CD4-positive, CD25-positive, alpha-beta regulatory T cell (primary cell): ENCODE measurements around the gene OVAAL. TPM values are rescaled to one million over a fixed set of nuclear protein-coding genes. Genes with fewer than 3 reads are reported as not detected.
A peak's percentile ranks its signal among the peaks of the same experiment; 100 is the strongest.

Source experiments
- ATAC-seq, 2 donors: fragments of 150-1000 bp; cut with Tn5 transposase; one replicate each; pipeline ENCODE4 v1.10.0; 2021; ENCODE audit warnings: low read depth in 2 of 2, moderate number of reproducible peaks in 2 of 2, moderate library complexity in 1 of 2
- DNase-seq, 3 donors: peaks; one replicate each; pipeline versions ENCODE4 v3.0.0 to v3.0.0-alpha.2; 2012 to 2022; ENCODE audit warnings: mixed read lengths in 1 of 3
- H3K27ac ChIP-seq: one replicate; pipeline ENCODE4 v1.7.0; 2013; ENCODE audit warnings: mild to moderate bottlenecking, low read length; ENCODE audit not compliant: insufficient read depth, poor library complexity, severe bottlenecking
- H3K27me3 ChIP-seq: one replicate; pipeline ENCODE4 v1.7.0; 2013; ENCODE audit warnings: low read length; ENCODE audit not compliant: control insufficient read depth, insufficient read depth
- H3K36me3 ChIP-seq: one replicate; pipeline ENCODE4 v1.7.0; 2013; ENCODE audit warnings: mild to moderate bottlenecking, low read length, moderate library complexity; ENCODE audit not compliant: control insufficient read depth, insufficient read depth
- H3K4me1 ChIP-seq: 2 replicates; pipeline ENCODE4 v1.7.0; 2013; ENCODE audit warnings: mild to moderate bottlenecking, low read length; ENCODE audit not compliant: insufficient read depth, control insufficient read depth, poor library complexity, severe bottlenecking
- H3K4me3 ChIP-seq: one replicate; pipeline ENCODE4 v1.7.0; 2013; ENCODE audit warnings: low read depth, mild to moderate bottlenecking, low read length, moderate library complexity
- H3K9me3 ChIP-seq, 2 experiments: 1 replicate in 1 of 2; 2 replicates in 1 of 2; pipeline ENCODE4 v1.7.0; 2013; ENCODE audit warnings: low read length in 2 of 2, mild to moderate bottlenecking in 1 of 2, moderate library complexity in 1 of 2; ENCODE audit not compliant: control insufficient read depth in 2 of 2
- H3K27ac Mint-ChIP-seq, 3 donors: one replicate each; pipeline ENCODE4 v1.8.0; 2020 to 2022; ENCODE audit warnings: mild to moderate bottlenecking in 3 of 3, mixed read lengths in 3 of 3, moderate library complexity in 2 of 3
- H3K27me3 Mint-ChIP-seq: one replicate; pipeline ENCODE4 v1.8.0; 2022; ENCODE audit warnings: mild to moderate bottlenecking, mixed read lengths
- H3K36me3 Mint-ChIP-seq: one replicate; pipeline ENCODE4 v1.8.0; 2020; ENCODE audit warnings: mixed read lengths
- H3K4me1 Mint-ChIP-seq, 4 donors: one replicate each; pipeline ENCODE4 v1.8.0; 2020 to 2022; ENCODE audit warnings: mixed read lengths in 4 of 4, mild to moderate bottlenecking in 1 of 4
- H3K4me3 Mint-ChIP-seq, 4 donors: one replicate each; pipeline ENCODE4 v1.8.0; 2020 to 2022; ENCODE audit warnings: mild to moderate bottlenecking in 4 of 4, mixed read lengths in 4 of 4, moderate library complexity in 3 of 4
- H3K9me3 Mint-ChIP-seq, 7 donors: one replicate each; pipeline ENCODE4 v1.8.0; 2020 to 2022; ENCODE audit warnings: mixed read lengths in 7 of 7, mild to moderate bottlenecking in 3 of 7, moderate library complexity in 2 of 7
- polyA plus RNA-seq, 4 donors: library from polyadenylated mRNA; unstranded; fragments of 300-500 nt; fragmentation: Illumina TruSeq; gene quantifications; one replicate each; pipeline ENCODE4 v1.2.3, GENCODE V29; 2021
- total RNA-seq: library from RNA; stranded (reverse); gene quantifications from one replicate; pipeline ENCODE4 v1.2.3, GENCODE V29; 2022

The OVAAL gene
- total and polyA plus RNA-seq, 5 donors from 2014 or later = not detected

DNA sequence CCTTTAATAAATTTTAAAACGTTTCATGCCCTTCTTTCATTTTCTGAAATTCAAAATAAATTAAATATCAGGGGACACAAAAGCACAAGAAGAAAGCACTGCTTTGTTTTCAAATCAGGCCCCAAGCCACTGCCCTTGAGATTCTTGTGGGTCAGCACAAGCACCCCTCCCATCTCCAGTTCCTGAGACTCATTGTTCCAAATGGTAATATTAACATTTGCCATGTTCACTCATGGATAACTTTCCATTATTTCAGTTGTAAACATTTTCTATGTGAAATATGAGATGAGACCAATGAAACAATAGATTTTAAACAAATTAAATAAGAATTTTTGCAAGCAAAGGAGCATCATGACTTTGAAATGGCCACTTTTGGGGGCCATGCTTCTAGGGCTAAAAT, 7.7 kb downstream of the OVAAL start:
- Mint-ChIP-seq H3K27ac (no peak overlapping the region), H3K36me3 (no peaks in the 10 kb centered on the region), H3K9me3 (peaks cover 0 to 1% (median 0%) of the 10 kb centered on the region in 7 donors), H3K27me3 (peaks cover 28% of the 10 kb centered on the region), H3K4me3 (no peak overlapping the region), H3K4me1 (no peaks in the 10 kb centered on the region)
- ATAC-seq (no peak), DNase-seq (no peak)
- no peak overlapping the region for H3K27ac ChIP-seq
- no peaks in the 10 kb centered on the region for H3K9me3 ChIP-seq
- no peaks in the 10 kb centered on the region for H3K4me1 ChIP-seq
- no peaks in the 10 kb centered on the region for H3K36me3 ChIP-seq
- H3K27me3 ChIP-seq = peaks cover 6% of the 10 kb centered on the region
- H3K4me3 ChIP-seq = no peak overlapping the region

GRCh38 chr1:180567654-180568053, 8.9 kb downstream of the OVAAL start:
- H3K4me1 Mint-ChIP-seq = no peaks in the 10 kb centered on the region
- DNase-seq (no peak), ATAC-seq (no peak)
- H3K4me3 Mint-ChIP-seq = no peak overlapping the region
- peak overlapping the region in 1 of 3 donors; percentile 24 for H3K27ac Mint-ChIP-seq
- Histone ChIP-seq H3K27me3 (peaks cover 6% of the 10 kb centered on the region), H3K36me3 (no peaks in the 10 kb centered on the region), H3K27ac (no peak overlapping the region), H3K4me3 (no peak overlapping the region), H3K9me3 (no peaks in the 10 kb centered on the region), H3K4me1 (no peaks in the 10 kb centered on the region)
- H3K27me3 Mint-ChIP-seq = peaks cover 28% of the 10 kb centered on the region
- H3K36me3 Mint-ChIP-seq = no peaks in the 10 kb centered on the region
- no peaks in the 10 kb centered on the region for H3K9me3 Mint-ChIP-seq

DNA sequence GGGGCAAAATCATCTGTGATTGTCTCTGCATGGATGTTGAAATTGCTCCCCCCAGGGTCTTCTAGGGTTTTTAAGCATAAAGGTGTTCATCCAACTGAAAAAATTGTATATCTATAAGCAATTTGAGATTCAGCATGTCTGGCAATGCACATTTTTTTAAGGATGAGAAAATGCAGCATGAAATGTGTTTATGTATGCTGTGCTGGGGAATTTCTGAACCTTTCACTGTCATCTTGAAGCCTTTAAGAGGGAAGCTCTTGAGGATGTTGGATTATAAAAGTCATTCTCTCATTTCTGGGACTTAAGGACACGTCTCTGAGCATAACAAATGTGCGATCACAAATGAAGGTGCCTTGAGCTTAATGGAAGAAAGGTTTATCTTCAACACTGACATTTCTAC, 9.4 kb downstream of the OVAAL start:
- Histone ChIP-seq H3K27me3 (peaks cover 9% of the 10 kb centered on the region), H3K27ac (no peak overlapping the region), H3K4me1 (no peaks in the 10 kb centered on the region), H3K9me3 (no peaks in the 10 kb centered on the region), H3K4me3 (no peak overlapping the region), H3K36me3 (no peaks in the 10 kb centered on the region)
- Mint-ChIP-seq H3K4me3 (no peak overlapping the region), H3K36me3 (no peaks in the 10 kb centered on the region), H3K9me3 (no peaks in the 10 kb centered on the region), H3K27me3 (peaks cover 28% of the 10 kb centered on the region), H3K4me1 (no peaks in the 10 kb centered on the region), H3K27ac (no peak overlapping the region)
- ATAC-seq (no peak), DNase-seq (no peak)

GRCh38 chr1:180571060-180571831, 12.5 kb downstream of the OVAAL start:
- no peak overlapping the region for H3K27ac ChIP-seq
- H3K36me3 ChIP-seq = no peaks in the 10 kb centered on the region
- no peak for ATAC-seq
- H3K4me3 ChIP-seq = no peak overlapping the region
- H3K27me3 Mint-ChIP-seq = peaks cover 31% of the 10 kb centered on the region
- H3K4me1 ChIP-seq = no peaks in the 10 kb centered on the region
- H3K27ac Mint-ChIP-seq = no peak overlapping the region
- H3K9me3 Mint-ChIP-seq = no peaks in the 10 kb centered on the region
- H3K4me3 Mint-ChIP-seq = no peak overlapping the region
- peaks cover 12% of the 10 kb centered on the region for H3K27me3 ChIP-seq
- DNase-seq = no peak
- no peaks in the 10 kb centered on the region for H3K4me1 Mint-ChIP-seq
- H3K36me3 Mint-ChIP-seq = no peaks in the 10 kb centered on the region
- no peaks in the 10 kb centered on the region for H3K9me3 ChIP-seq

DNA sequence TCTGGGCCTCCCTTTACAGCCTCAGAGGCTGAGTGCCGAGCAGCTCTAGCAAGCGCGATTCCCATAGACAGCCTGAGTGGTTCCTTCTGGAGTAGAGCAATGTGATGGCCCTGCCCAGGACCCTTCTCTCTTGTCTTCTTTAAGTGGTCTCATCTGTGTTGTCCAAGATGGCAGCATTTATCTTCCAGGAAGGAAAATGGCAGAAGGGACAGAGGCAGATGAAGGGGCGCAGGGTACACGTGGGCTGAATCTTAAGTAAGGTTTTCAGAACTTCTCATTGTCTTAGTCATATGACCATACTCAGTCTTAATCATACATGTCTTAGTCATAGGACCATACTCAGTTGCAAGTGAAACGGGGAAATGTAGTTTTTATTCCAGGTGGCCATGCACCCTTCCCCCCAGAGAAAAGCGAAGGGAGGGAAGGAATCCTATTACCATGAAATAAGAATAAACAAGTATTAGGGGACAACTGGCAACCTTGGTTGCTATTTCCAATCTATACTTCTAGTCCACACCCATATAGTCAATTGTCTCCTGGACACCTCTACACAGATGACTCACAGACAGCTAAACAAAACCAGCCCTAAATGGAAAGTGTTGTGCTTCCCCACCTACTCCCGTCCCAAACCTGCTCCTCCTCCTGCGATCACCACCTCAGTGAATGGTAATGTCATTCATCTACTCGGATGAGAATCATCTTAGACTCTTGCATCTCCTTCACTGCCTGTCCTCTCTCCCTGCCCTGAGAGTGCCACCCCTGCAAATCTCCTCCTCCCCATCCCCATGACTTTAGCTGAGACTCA, 13.3 kb downstream of the OVAAL start:
- no peaks in the 10 kb centered on the region for H3K9me3 Mint-ChIP-seq
- no peak for ATAC-seq
- no peak overlapping the region for H3K4me3 Mint-ChIP-seq
- H3K4me1 ChIP-seq = no peaks in the 10 kb centered on the region
- no peaks in the 10 kb centered on the region for H3K9me3 ChIP-seq
- H3K27ac Mint-ChIP-seq = no peak overlapping the region
- DNase-seq = peak in 1 of 3 donors; percentile 12
- no peaks in the 10 kb centered on the region for H3K36me3 Mint-ChIP-seq
- no peaks in the 10 kb centered on the region for H3K36me3 ChIP-seq
- H3K27me3 Mint-ChIP-seq = peaks cover 33% of the 10 kb centered on the region
- H3K4me1 Mint-ChIP-seq = no peaks in the 10 kb centered on the region
- H3K4me3 ChIP-seq = no peak overlapping the region
- no peak overlapping the region for H3K27ac ChIP-seq
- peaks cover 12% of the 10 kb centered on the region for H3K27me3 ChIP-seq

- Mint-ChIP-seq H3K4me1 (no peaks in the 10 kb centered on the region), H3K9me3 (no peaks in the 10 kb centered on the region), H3K4me3 (no peak overlapping the region), H3K36me3 (no peaks in the 10 kb centered on the region), H3K27me3 (peaks cover 31% of the 10 kb centered on the region), H3K27ac (no peak overlapping the region)
- H3K27ac ChIP-seq = no peak overlapping the region
- peaks cover 10% of the 10 kb centered on the region for H3K27me3 ChIP-seq
- no peaks in the 10 kb centered on the region for H3K4me1 ChIP-seq
- no peak overlapping the region for H3K4me3 ChIP-seq
- no peak for ATAC-seq
- no peaks in the 10 kb centered on the region for H3K9me3 ChIP-seq
- DNase-seq = no peak
- no peaks in the 10 kb centered on the region for H3K36me3 ChIP-seq
Measured at GRCh38 chr1:180572760-180573159, 14.0 kb downstream of the OVAAL start.

- Mint-ChIP-seq H3K9me3 (no peaks in the 10 kb centered on the region), H3K36me3 (no peaks in the 10 kb centered on the region), H3K4me1 (no peaks in the 10 kb centered on the region), H3K27me3 (peaks cover 18% of the 10 kb centered on the region), H3K4me3 (no peak overlapping the region), H3K27ac (no peak overlapping the region)
- Histone ChIP-seq H3K36me3 (no peaks in the 10 kb centered on the region), H3K27me3 (peaks cover 6% of the 10 kb centered on the region), H3K9me3 (no peaks in the 10 kb centered on the region), H3K27ac (no peak overlapping the region), H3K4me1 (no peaks in the 10 kb centered on the region), H3K4me3 (no peak overlapping the region)
- DNase-seq (no peak), ATAC-seq (no peak)
Measured at GRCh38 chr1:180574031-180574713, 15.4 kb downstream of the OVAAL start.
